K562 (cell line): ENCODE data around the gene RNF212B. TPM values are rescaled to one million over a fixed set of nuclear protein-coding genes. Genes with fewer than 3 reads are reported as not detected.

ENCODE experiments used
- ATAC-seq: fragments of 200-7000 bp; cut with Tn5 transposase; 3 replicates; pipeline ENCODE4 v1.9.1; 2020; ENCODE audit warnings: moderate library complexity
- BruUV-seq: library from RNA; stranded (reverse); fragments of 400-500 nt; replicated peaks from 2 replicates; lab custom pipeline; 2021; lab: Mats Ljungman, UMichigan
- CTCF ChIA-PET: fragments of 300-600 bp; formaldehyde crosslinking; extraction: SDS; loops from one replicate; lab custom pipeline; 2021; ENCODE audit warnings: low intra/inter-chr PET ratio; lab: Yijun Ruan, JAX
- POLR2A ChIA-PET: fragments of 300-600, 350-650 bp; sonication (Branson Sonifier 250); formaldehyde crosslinking; extraction: SDS; loops from one replicate; lab custom pipeline; 2021; ENCODE audit warnings: antibody characterized with exemption, inconsistent platforms; lab: Yijun Ruan, JAX
- DNase-seq, 4 experiments: peaks; one replicate each; pipeline versions ENCODE4 v3.0.0 to v3.0.0-alpha.2; 2011 to 2018; ENCODE audit warnings: low spot score in 3 of 4, mixed read lengths in 3 of 4; ENCODE audit errors: extremely low read depth in 1 of 4
- FAIRE-seq: peaks from 2 replicates; lab custom pipeline; 2011; peaks lifted over from hg19 to GRCh38; lab: Jason Lieb, UNC
- H2AFZ ChIP-seq: 2 replicates; pipeline ENCODE4 v1.6.0; 2011; ENCODE audit warnings: low read depth, low read length, control low read depth, inconsistent platforms
- H3K27ac ChIP-seq: fragments of 200-600 bp; 3 replicates; pipeline ENCODE4 v1.8.0; 2011; ENCODE audit warnings: low read depth, mild to moderate bottlenecking, control low read depth, inconsistent platforms, low read length, moderate library complexity, mixed read lengths; ENCODE audit errors: extremely low read depth
- H3K27me3 ChIP-seq, 2 experiments: fragments of 300-600 bp in 1 of 2; 2 replicates in 1 of 2; 3 replicates in 1 of 2; pipeline versions ENCODE4 v1.6.0 to v1.8.0; 2011; ENCODE audit warnings: inconsistent platforms in 2 of 2, low read length in 2 of 2, mild to moderate bottlenecking in 1 of 2, mixed read lengths in 1 of 2, moderate library complexity in 1 of 2; ENCODE audit not compliant: control insufficient read depth in 2 of 2, insufficient read depth in 2 of 2
- H3K36me3 ChIP-seq: fragments of 300-600 bp; 3 replicates; pipeline ENCODE4 v1.8.0; 2011; ENCODE audit warnings: mild to moderate bottlenecking, low read length, inconsistent platforms; ENCODE audit not compliant: control insufficient read depth, insufficient read depth
- H3K4me1 ChIP-seq, 2 experiments: fragments of 200-600 bp in 1 of 2; replicated peaks in 1 of 2; 2 replicates in 1 of 2; 3 replicates in 1 of 2; pipeline versions ENCODE4 v1.5.1 to v1.8.0; 2011; ENCODE audit warnings: inconsistent platforms in 2 of 2, low read length in 2 of 2, mild to moderate bottlenecking in 1 of 2, mixed read lengths in 1 of 2, moderate library complexity in 1 of 2; ENCODE audit not compliant: control insufficient read depth in 2 of 2, insufficient read depth in 2 of 2
- H3K4me2 ChIP-seq: 2 replicates; pipeline ENCODE4 v1.6.1; 2011; ENCODE audit warnings: low read length, control low read depth, inconsistent platforms, mixed read lengths; ENCODE audit not compliant: insufficient read depth
- H3K4me3 ChIP-seq: fragments of 200-600 bp; sonication (generic), shearing (Covaris generic); 2 replicates; pipeline ENCODE4 v1.5.1; 2016; ENCODE audit warnings: control low read depth, inconsistent platforms
- H3K79me2 ChIP-seq: fragments of 200-600 bp; 3 replicates; pipeline ENCODE4 v1.8.0; 2011; ENCODE audit warnings: low read length, inconsistent platforms; ENCODE audit not compliant: control insufficient read depth, insufficient read depth
- H3K9ac ChIP-seq, 2 experiments: 2 replicates each; pipeline versions ENCODE4 v1.6.0 to v1.6.1; 2011; ENCODE audit warnings: low read depth in 2 of 2, low read length in 2 of 2, control low read depth in 1 of 2, inconsistent platforms in 1 of 2, mild to moderate bottlenecking in 1 of 2, mixed read lengths in 1 of 2; ENCODE audit not compliant: insufficient read depth in 1 of 2
- H3K9me1 ChIP-seq: one replicate; pipeline ENCODE4 v1.6.0; 2011; ENCODE audit warnings: inconsistent platforms, mild to moderate bottlenecking, low read length, moderate library complexity; ENCODE audit not compliant: control insufficient read depth, insufficient read depth
- H3K9me3 ChIP-seq: replicated peaks from 2 replicates; pipeline ENCODE4 v1.5.1; 2011; ENCODE audit warnings: low read depth, low read length, inconsistent platforms; ENCODE audit not compliant: control insufficient read depth, insufficient read depth
- H4K20me1 ChIP-seq: replicated peaks from 2 replicates; pipeline ENCODE4 v1.6.1; 2011; ENCODE audit warnings: low read length, inconsistent platforms, mixed read lengths; ENCODE audit not compliant: control insufficient read depth, insufficient read depth
- NR0B1 ChIP-seq: fragments of 450-650 bp; IDR thresholded peaks from one replicate; pipeline ENCODE4 v1.6.1; 2018; ENCODE audit warnings: mild to moderate bottlenecking, moderate library complexity; ENCODE audit not compliant: partially characterized antibody
- SMAD1 ChIP-seq: fragments of 150-350 bp; IDR thresholded peaks from 2 replicates; pipeline ENCODE4 v1.6.1; 2014; ENCODE audit warnings: low read length, low read depth; ENCODE audit not compliant: partially characterized antibody
- ZFX ChIP-seq: sonication (generic); formaldehyde crosslinking; IDR thresholded peaks from 2 replicates; pipeline ENCODE4 v1.8.0; 2022; ENCODE audit warnings: mild to moderate bottlenecking, missing genetic modification reagents, moderate library complexity
- ZNF695 ChIP-seq: fragments of 450-650 bp; formaldehyde crosslinking; IDR thresholded peaks from 2 replicates; pipeline ENCODE4 v1.4.0; 2020; ENCODE audit warnings: mild to moderate bottlenecking, moderate library complexity
- ZNF75A ChIP-seq: fragments of 450-650 bp; formaldehyde crosslinking; IDR thresholded peaks from 2 replicates; pipeline ENCODE4 v1.4.0; 2020; ENCODE audit warnings: mild to moderate bottlenecking
- whole genome bisulfite sequencing: fragments of 100-300 bp; shearing (Covaris generic); methylation state at CpG from one replicate; pipeline ENCODE4 v1.1.6; 2016; ENCODE audit warnings: low coverage, mixed read lengths; ENCODE audit not compliant: insufficient coverage; ENCODE audit errors: missing lambda C conversion rate; 5-methylcytosine and 5-hydroxymethylcytosine counted together
- in situ Hi-C: fragments of 300-500 bp; cut with MboI; formaldehyde crosslinking; loops from 4 replicates; pipeline ENCODE4 v1.15.0; 2018; ENCODE audit warnings: inconsistent platforms, mixed read lengths
- intact Hi-C: fragments of 100-400 bp; cut with micrococcal nuclease; formaldehyde crosslinking; loops from 2 replicates; pipeline ENCODE4 v1.14.2; 2022
- polyA plus RNA-seq, 8 experiments: library from polyadenylated mRNA; depleted of rRNA in 4 of 8; stranded (reverse) in 5 of 8; unstranded in 3 of 8; fragments of >200 nt; fragmentation: Nextera tagmentation in 2 of 8; fragmentation: Illumina TruSeq in 1 of 8; extraction: Ambion mirVana in 2 of 8; extraction: Trizol in 1 of 8; gene quantifications; 2 replicates each; pipeline versions ENCODE4 v1.2.1 to v1.2.3, GENCODE V29; 2011 to 2014; ENCODE audit warnings: inconsistent platforms in 1 of 8, missing spikeins in 1 of 8
- total RNA-seq, 7 experiments: library from RNA; depleted of rRNA in 6 of 7; stranded (reverse); fragments of >200 nt in 6 of 7; fragmentation: Illumina TruSeq in 2 of 7; extraction: Trizol in 2 of 7; gene quantifications; 2 replicates each; pipeline versions ENCODE4 v1.2.1 to v1.2.3, GENCODE V29; 2011 to 2021; ENCODE audit warnings: low replicate concordance in 1 of 7

The RNF212B gene
- total and polyA plus RNA-seq, 9 of the 15 experiments (the other 6 are each of a cell fraction or from before 2014, with no cell fraction given) = 0.15 to 0.43 (median 0.27) TPM; not detected in 3

- no peaks in the 10 kb centered on the region for H4K20me1 ChIP-seq
- no peaks in the 10 kb centered on the region for H3K27me3 ChIP-seq
- no peak overlapping the region for H3K4me3 ChIP-seq
- ChIA-PET CTCF (interaction anchor here (0.6 kb wide), 1 partner anchor 15 kb away, joined by 5 read pairs; no protein-coding TSS in a partner anchor), POLR2A (interaction anchor here (0.6 to 1.7 kb wide), 2 partner anchors 9 to 1914 kb away, joined by 6 read pairs; no protein-coding TSS in a partner anchor)
- 13% methylated on average over 4 of the region's 4 CpGs for WGBS
- no peak overlapping the region for H3K9ac ChIP-seq
- intact Hi-C loops (no loop called here), in situ Hi-C loops (no loop called here)
- no peak for ATAC-seq
- TF ChIP-seq SMAD1 = no peak
- TF ChIP-seq ZNF75A = no peak
- no peak for TF ChIP-seq NR0B1
- TF ChIP-seq ZFX (CRISPR knock-in tag) = no peak
- TF ChIP-seq ZNF695 (CRISPR knock-in tag) = no peak
- H3K36me3 ChIP-seq = no peaks in the 10 kb centered on the region
- no peaks in the 10 kb centered on the region for H3K9me1 ChIP-seq
- FAIRE-seq = no peak
- no TSS peak for BruUV-seq
- H3K9me3 ChIP-seq = no peaks in the 10 kb centered on the region; the same call in 1 of the 2 replicates
- H3K4me1 ChIP-seq = peaks cover 0 to 3% of the 10 kb centered on the region in 2 experiments; a peak in 1 of 5 replicates
- H3K79me2 ChIP-seq = no peaks in the 10 kb centered on the region
- H3K27ac ChIP-seq = no peak overlapping the region
- H2AFZ ChIP-seq = no peak overlapping the region
- H3K4me2 ChIP-seq = no peak overlapping the region
- no peak for DNase-seq
Measured at GRCh38 chr14:23227566-23227965, 10.2 kb upstream of the RNF212B start.
